Effector memory CD8-positive, alpha-beta T cell (primary cell): ENCODE data around the gene SLC48A1.

Experiments
- ATAC-seq: fragments of 150-1000 bp; cut with Tn5 transposase; replicated peaks from 2 replicates; pipeline ENCODE4 v1.10.0; 2021; ENCODE audit warnings: mild to moderate bottlenecking, moderate library complexity
- DNase-seq, 3 experiments: peaks; one replicate each; pipeline ENCODE4 v3.0.0; 2021
- H3K27ac Mint-ChIP-seq, 2 donors: one replicate each; pipeline ENCODE4 v1.8.0; 2022; ENCODE audit warnings: mild to moderate bottlenecking in 2 of 2, mixed read lengths in 2 of 2, moderate library complexity in 2 of 2
- H3K27me3 Mint-ChIP-seq, 2 donors: one replicate each; pipeline ENCODE4 v1.8.0; 2022; ENCODE audit warnings: mixed read lengths in 2 of 2
- H3K36me3 Mint-ChIP-seq: one replicate; pipeline ENCODE4 v1.8.0; 2022; ENCODE audit warnings: mild to moderate bottlenecking, moderate library complexity, mixed read lengths; ENCODE audit not compliant: insufficient read depth
- H3K4me1 Mint-ChIP-seq, 2 donors: one replicate each; pipeline ENCODE4 v1.8.0; 2022; ENCODE audit warnings: low read depth in 2 of 2, mixed read lengths in 2 of 2
- H3K4me3 Mint-ChIP-seq, 2 donors: one replicate each; pipeline ENCODE4 v1.8.0; 2022; ENCODE audit warnings: mild to moderate bottlenecking in 2 of 2, mixed read lengths in 2 of 2, moderate library complexity in 2 of 2
- H3K9me3 Mint-ChIP-seq, 2 donors: one replicate each; pipeline ENCODE4 v1.8.0; 2022; ENCODE audit warnings: mixed read lengths in 2 of 2

The SLC48A1 gene

GRCh38 chr12:47820631-47821345, 47.8 kb downstream of the SLC48A1 start:
- Mint-ChIP-seq H3K9me3 (no peaks in the 10 kb centered on the region), H3K4me3 (peak overlapping the region; percentile 83 to 86), H3K27ac (peak overlapping the region; percentile 92 to 95), H3K36me3 (peaks cover 19% of the 10 kb centered on the region), H3K4me1 (peaks cover 66 to 70% of the 10 kb centered on the region in 2 donors), H3K27me3 (no peaks in the 10 kb centered on the region)
- DNase-seq, result no peak
- no peak for ATAC-seq

- Mint-ChIP-seq H3K27ac (peak overlapping the region in 1 of 2 donors; percentile 95), H3K36me3 (peaks cover 19% of the 10 kb centered on the region)
- DNase-seq, result no peak
These were observed 48.3 kb downstream of the SLC48A1 start for GRCh38 chr12:47821346-47821706.

GRCh38 chr12:47822401-47822800, 49.4 kb downstream of the SLC48A1 start:
- Mint-ChIP-seq H3K27ac (peak overlapping the region in 1 of 2 donors; percentile 49), H3K4me3 (no peak overlapping the region), H3K36me3 (peaks cover 19% of the 10 kb centered on the region), H3K9me3 (no peaks in the 10 kb centered on the region), H3K27me3 (no peaks in the 10 kb centered on the region), H3K4me1 (peaks cover 59 to 61% of the 10 kb centered on the region in 2 donors)
- no peak for DNase-seq
- ATAC-seq, result no peak

More at GRCh38 chr12:47821346-47821706, 48.3 kb downstream of the SLC48A1 start:
- no peak for ATAC-seq
- H3K4me1 Mint-ChIP-seq, result peaks cover 64 to 65% of the 10 kb centered on the region in 2 donors
- no peaks in the 10 kb centered on the region for H3K9me3 Mint-ChIP-seq
- H3K4me3 Mint-ChIP-seq, result peak overlapping the region; percentile 83 to 86
- H3K27me3 Mint-ChIP-seq, result no peaks in the 10 kb centered on the region

GRCh38 chr12:47822863-47823262, 49.8 kb downstream of the SLC48A1 start:
- DNase-seq, result no peak
- Mint-ChIP-seq H3K27me3 (no peaks in the 10 kb centered on the region), H3K27ac (peak overlapping the region; percentile 49 to 93), H3K9me3 (no peaks in the 10 kb centered on the region), H3K4me3 (peak overlapping the region in 1 of 2 donors; percentile 1), H3K4me1 (peaks cover 55 to 57% of the 10 kb centered on the region in 2 donors), H3K36me3 (peaks cover 16% of the 10 kb centered on the region)
- ATAC-seq, result no peak

GRCh38 chr12:47823422-47824086, 50.5 kb downstream of the SLC48A1 start:
- no peaks in the 10 kb centered on the region for H3K27me3 Mint-ChIP-seq
- peak overlapping the region; percentile 61 to 63 for H3K4me3 Mint-ChIP-seq
- DNase-seq (no peak), ATAC-seq (no peak)
- peaks cover 13% of the 10 kb centered on the region for H3K36me3 Mint-ChIP-seq
- H3K9me3 Mint-ChIP-seq, result no peaks in the 10 kb centered on the region
- peak overlapping the region; percentile 86 to 93 for H3K27ac Mint-ChIP-seq
- H3K4me1 Mint-ChIP-seq, result peaks cover 53 to 55% of the 10 kb centered on the region in 2 donors

GRCh38 chr12:47824198-47824597, 51.2 kb downstream of the SLC48A1 start:
- Mint-ChIP-seq H3K4me3 (peak overlapping the region; percentile 61 to 63), H3K27ac (peak overlapping the region; percentile 86 to 93), H3K4me1 (peaks cover 50 to 54% of the 10 kb centered on the region in 2 donors), H3K9me3 (no peaks in the 10 kb centered on the region), H3K27me3 (no peaks in the 10 kb centered on the region), H3K36me3 (peaks cover 6% of the 10 kb centered on the region)
- peak in 2 of 3 experiments; percentile 37 to 39 for DNase-seq
- peak; percentile 72 for ATAC-seq

- peaks cover 50 to 55% of the 10 kb centered on the region in 2 donors for H3K4me1 Mint-ChIP-seq
- peak overlapping the region; percentile 86 to 93 for H3K27ac Mint-ChIP-seq
- H3K36me3 Mint-ChIP-seq, result peaks cover 6% of the 10 kb centered on the region
- DNase-seq, result no peak
- no peaks in the 10 kb centered on the region for H3K27me3 Mint-ChIP-seq
- H3K9me3 Mint-ChIP-seq, result no peaks in the 10 kb centered on the region
- peak; percentile 5 for ATAC-seq
- H3K4me3 Mint-ChIP-seq, result peak overlapping the region; percentile 61 to 63
These were observed 51.6 kb downstream of the SLC48A1 start for GRCh38 chr12:47824635-47825034.

GRCh38 chr12:47825173-47825639, 52.2 kb downstream of the SLC48A1 start:
- H3K27me3 Mint-ChIP-seq, result no peaks in the 10 kb centered on the region
- H3K9me3 Mint-ChIP-seq, result no peaks in the 10 kb centered on the region
- DNase-seq (no peak), ATAC-seq (no peak)
- H3K27ac Mint-ChIP-seq, result peak overlapping the region; percentile 86 to 93
- H3K36me3 Mint-ChIP-seq, result peaks cover 6% of the 10 kb centered on the region
- peaks cover 50 to 54% of the 10 kb centered on the region in 2 donors for H3K4me1 Mint-ChIP-seq
- peak overlapping the region; percentile 61 to 63 for H3K4me3 Mint-ChIP-seq

GRCh38 chr12:47828008-47828975, 55.3 kb downstream of the SLC48A1 start:
- Mint-ChIP-seq H3K4me1 (peaks cover 38 to 43% of the 10 kb centered on the region in 2 donors), H3K27ac (peak overlapping the region; percentile 16 to 17)
- no peak for ATAC-seq

GRCh38 chr12:47828976-47829482, 56.0 kb downstream of the SLC48A1 start:
- H3K4me3 Mint-ChIP-seq, result no peak overlapping the region
- DNase-seq, result no peak
- no peaks in the 10 kb centered on the region for H3K27me3 Mint-ChIP-seq
- H3K9me3 Mint-ChIP-seq, result no peaks in the 10 kb centered on the region
- peak overlapping the region in 1 of 2 donors; percentile 17 for H3K27ac Mint-ChIP-seq
- H3K36me3 Mint-ChIP-seq, result peaks cover 13% of the 10 kb centered on the region
- no peak for ATAC-seq
- H3K4me1 Mint-ChIP-seq, result peaks cover 39 to 42% of the 10 kb centered on the region in 2 donors

More at GRCh38 chr12:47828008-47828975, 55.3 kb downstream of the SLC48A1 start:
- no peaks in the 10 kb centered on the region for H3K27me3 Mint-ChIP-seq
- peak overlapping the region in 1 of 2 donors; percentile 10 for H3K4me3 Mint-ChIP-seq
- no peaks in the 10 kb centered on the region for H3K9me3 Mint-ChIP-seq
- peaks cover 15% of the 10 kb centered on the region for H3K36me3 Mint-ChIP-seq
- DNase-seq, result no peak

GRCh38 chr12:47829584-47829983, 56.5 kb downstream of the SLC48A1 start:
- Mint-ChIP-seq H3K36me3 (peaks cover 13% of the 10 kb centered on the region), H3K4me3 (no peak overlapping the region), H3K9me3 (no peaks in the 10 kb centered on the region), H3K4me1 (peaks cover 37 to 42% of the 10 kb centered on the region in 2 donors), H3K27ac (no peak overlapping the region), H3K27me3 (no peaks in the 10 kb centered on the region)
- ATAC-seq (no peak), DNase-seq (no peak)
